HCT116 (cell line): ENCODE results near the gene PRMT9. TPM values are rescaled to one million over a fixed set of nuclear protein-coding genes. Genes with fewer than 3 reads are reported as not detected.

Experiments
- ATAC-seq: fragments of 200-7000 bp; cut with Tn5 transposase; 2 replicates; pipeline ENCODE4 v1.9.1; 2020; ENCODE audit warnings: mild to moderate bottlenecking, moderate library complexity
- BruUV-seq: library from RNA; stranded (reverse); fragments of 400-500 nt; replicated peaks from 2 replicates; lab custom pipeline; 2021; lab: Mats Ljungman, UMichigan
- CTCF ChIA-PET: fragments of 300-600 bp; sonication (Branson Sonifier 250); formaldehyde crosslinking; loops from one replicate; lab custom pipeline; 2021; ENCODE audit warnings: antibody characterized with exemption; lab: Charles Lee
- POLR2A ChIA-PET: fragments of 300-600, 350-600 bp; sonication (Branson Sonifier 250); formaldehyde crosslinking; loops from one replicate; lab custom pipeline; 2021; ENCODE audit warnings: antibody characterized with exemption; lab: Charles Lee
- RAD21 ChIA-PET, 2 experiments: fragments of 300-600 bp; sonication (Branson Sonifier 250); formaldehyde crosslinking; loops; one replicate each; lab custom pipeline; 2023; ENCODE audit warnings: low total read pairs in 2 of 2; ENCODE audit not compliant: uncharacterized antibody in 2 of 2, unreplicated experiment in 2 of 2, low non-redundant PET in 1 of 2; lab: Charles Lee
- DNase-seq: peaks from one replicate; pipeline ENCODE4 v3.0.0-alpha.2; 2010; ENCODE audit warnings: low read depth, low spot score
- H2AFZ ChIP-seq: fragments of 200-600 bp; shearing (Covaris generic), sonication (generic); 2 replicates; pipeline ENCODE4 v1.6.1; 2017; ENCODE audit warnings: low read depth, mixed run types, mixed read lengths, antibody characterized with exemption, low read length; ENCODE audit not compliant: poor library complexity, severe bottlenecking
- H3K27ac ChIP-seq: 2 replicates; pipeline ENCODE4 v1.5.1; 2012; ENCODE audit warnings: low read depth, low read length
- H3K27me3 ChIP-seq: fragments of 200-600 bp; sonication (generic); 2 replicates; pipeline ENCODE4 v1.6.1; 2016; ENCODE audit warnings: mixed run types, low read length, mixed read lengths; ENCODE audit not compliant: insufficient read depth
- H3K36me3 ChIP-seq, 2 experiments: fragments of 200-500 bp in 1 of 2; fragments of 200-600 bp in 1 of 2; sonication (Bioruptor generic) in 1 of 2; sonication (generic) in 1 of 2; 2 replicates each; pipeline versions ENCODE4 v1.5.1 to v1.6.1; 2014 to 2016; ENCODE audit warnings: low read length in 2 of 2, inconsistent platforms in 1 of 2, mixed read lengths in 1 of 2, mixed run types in 1 of 2; ENCODE audit not compliant: insufficient read depth in 2 of 2, control insufficient read depth in 1 of 2
- H3K4me1 ChIP-seq, 2 experiments: fragments of 200-600 bp in 1 of 2; sonication (generic) in 1 of 2; 2 replicates each; pipeline versions ENCODE4 v1.5.1 to v1.6.1; 2012 to 2017; ENCODE audit warnings: low read length in 2 of 2, inconsistent platforms in 1 of 2, mild to moderate bottlenecking in 1 of 2, mixed read lengths in 1 of 2, mixed run types in 1 of 2, moderate library complexity in 1 of 2; ENCODE audit not compliant: insufficient read depth in 2 of 2, control insufficient read depth in 1 of 2
- H3K4me2 ChIP-seq: fragments of 200-600 bp; sonication (generic); 2 replicates; pipeline ENCODE4 v1.6.1; 2017; ENCODE audit warnings: mixed run types, low read length, mixed read lengths
- H3K4me3 ChIP-seq, 2 experiments: fragments of 200-600 bp in 1 of 2; sonication (generic) in 1 of 2; replicated peaks in 1 of 2; 2 replicates each; pipeline ENCODE4 v1.5.1; 2011 to 2016; ENCODE audit warnings: low read length in 2 of 2, control low read depth in 1 of 2, low read depth in 1 of 2, mild to moderate bottlenecking in 1 of 2, mixed read lengths in 1 of 2, mixed run types in 1 of 2
- H3K79me2 ChIP-seq: fragments of 200-600 bp; sonication (generic); 2 replicates; pipeline ENCODE4 v1.6.1; 2017; ENCODE audit warnings: mild to moderate bottlenecking, mixed run types, low read length, moderate library complexity, mixed read lengths; ENCODE audit not compliant: insufficient read depth
- H3K9ac ChIP-seq: fragments of 200-600 bp; sonication (generic); 2 replicates; pipeline ENCODE4 v1.6.1; 2016; ENCODE audit warnings: low read length, mixed read lengths
- H3K9me2 ChIP-seq: fragments of 200-600 bp; sonication (generic), shearing (Covaris generic); 2 replicates; pipeline ENCODE4 v1.6.1; 2017; ENCODE audit warnings: mixed run types, mild to moderate bottlenecking, moderate library complexity; ENCODE audit not compliant: insufficient read depth
- H3K9me3 ChIP-seq, 2 experiments: fragments of 200-500 bp in 1 of 2; fragments of 200-600 bp in 1 of 2; sonication (Bioruptor generic) in 1 of 2; sonication (generic) in 1 of 2; 2 replicates each; pipeline ENCODE4 v1.6.1; 2014 to 2017; ENCODE audit warnings: low read length in 2 of 2, mixed read lengths in 2 of 2, inconsistent platforms in 1 of 2, low read depth in 1 of 2, mild to moderate bottlenecking in 1 of 2, mixed run types in 1 of 2, moderate library complexity in 1 of 2; ENCODE audit not compliant: control insufficient read depth in 1 of 2, insufficient read depth in 1 of 2
- H4K20me1 ChIP-seq: fragments of 200-600 bp; sonication (generic), shearing (Covaris generic); 2 replicates; pipeline ENCODE4 v1.6.1; 2017; ENCODE audit warnings: mixed run types, mild to moderate bottlenecking, moderate library complexity; ENCODE audit not compliant: insufficient read depth
- CBX3 ChIP-seq: IDR thresholded peaks from 2 replicates; pipeline ENCODE4 v1.6.1; 2012; ENCODE audit warnings: low read depth
- CEBPB ChIP-seq: IDR thresholded peaks from 2 replicates; pipeline ENCODE4 v1.6.1; 2012; ENCODE audit warnings: low read depth
- ELF1 ChIP-seq: IDR thresholded peaks from 2 replicates; pipeline ENCODE4 v1.6.1; 2012; ENCODE audit warnings: low read depth, borderline replicate concordance
- EZH2 ChIP-seq: fragments of 200-600 bp; sonication (generic); IDR thresholded peaks from 2 replicates; pipeline ENCODE4 v1.6.1; 2017; ENCODE audit warnings: antibody characterized with exemption, mixed run types
- EZH2phosphoT487 ChIP-seq: fragments of 200-600 bp; IDR thresholded peaks from 2 replicates; pipeline ENCODE4 v1.6.1; 2018; ENCODE audit warnings: antibody characterized with exemption, borderline replicate concordance
- FOSL1 ChIP-seq: IDR thresholded peaks from 2 replicates; pipeline ENCODE4 v1.6.1; 2012; ENCODE audit warnings: low read depth
- JUND ChIP-seq: IDR thresholded peaks from 2 replicates; pipeline ENCODE4 v1.6.1; 2012
- POLR2AphosphoS5 ChIP-seq: IDR thresholded peaks from 2 replicates; pipeline ENCODE4 v1.6.1; 2011; ENCODE audit warnings: mild to moderate bottlenecking, low read depth, low read length, moderate library complexity
- SIN3A ChIP-seq: IDR thresholded peaks from 2 replicates; pipeline ENCODE4 v1.6.1; 2012; ENCODE audit warnings: low read depth
- SP1 ChIP-seq: IDR thresholded peaks from 2 replicates; pipeline ENCODE4 v1.6.1; 2012; ENCODE audit warnings: low read depth
- SRF ChIP-seq: IDR thresholded peaks from 2 replicates; pipeline ENCODE4 v1.6.1; 2012; ENCODE audit warnings: low read depth
- TCF7L2 ChIP-seq: IDR thresholded peaks from 2 replicates; pipeline ENCODE4 v1.7.0; 2011; ENCODE audit warnings: borderline replicate concordance, inconsistent platforms; ENCODE audit not compliant: insufficient read depth, insufficient read length; ENCODE audit errors: extremely low read depth
- YY1 ChIP-seq: IDR thresholded peaks from 2 replicates; pipeline ENCODE4 v1.6.1; 2011; ENCODE audit warnings: low read length, low read depth, moderate library complexity, mild to moderate bottlenecking; ENCODE audit not compliant: insufficient replicate concordance; ENCODE audit errors: extremely low read depth
- ZFX ChIP-seq: fragments of 450-650 bp; IDR thresholded peaks from 2 replicates; pipeline ENCODE4 v1.6.1; 2017
- intact Hi-C: fragments of 100-400 bp; cut with micrococcal nuclease; formaldehyde crosslinking; loops from 2 replicates; pipeline ENCODE4 v1.10.0; 2022
- total RNA-seq: library from RNA; stranded (reverse); gene quantifications from one replicate; pipeline ENCODE4 v1.2.1, GENCODE V29; 2021; ENCODE audit not compliant: unreplicated experiment
- TF ChIP-seq, protein P1 (sequence below): IDR thresholded peaks from 2 replicates; pipeline ENCODE4 v1.6.1; 2012; ENCODE audit warnings: low read depth
- TF ChIP-seq, protein P2 (sequence below): IDR thresholded peaks from 2 replicates; pipeline ENCODE4 v1.6.1; 2012
- TF ChIP-seq, protein P3 (sequence below): IDR thresholded peaks from 2 replicates; pipeline ENCODE4 v1.6.1; 2012

PRMT9 gene
- total RNA-seq, 1 experiment from 2014 or later = 5.8 TPM

DNA sequence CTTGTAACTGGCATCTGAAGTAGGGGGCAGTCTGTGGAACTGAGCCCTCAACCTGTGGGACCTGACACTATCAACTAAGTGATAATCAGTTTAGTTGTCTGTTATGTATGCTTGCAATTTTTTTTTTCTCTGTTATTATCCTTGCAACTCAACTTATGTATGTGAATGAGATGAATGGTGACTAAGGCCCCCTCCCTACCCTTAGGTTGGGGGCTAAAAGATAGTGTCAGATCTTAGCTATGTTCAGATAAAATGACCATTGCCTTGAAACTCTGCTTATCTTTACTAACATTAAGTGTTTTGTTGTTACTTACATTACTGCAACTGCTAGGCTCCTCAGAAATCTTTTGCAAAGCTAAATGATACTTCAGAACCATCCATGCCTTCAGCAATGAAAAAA is 35.3 kb downstream of the PRMT9 start:
- no peaks in the 10 kb centered on the region for H3K27me3 ChIP-seq
- RAD21 ChIA-PET = interaction anchor here in 1 of 2 experiments (0.7 kb wide), 1 partner anchor 26 kb away, joined by 6 read pairs; no protein-coding TSS in a partner anchor
- H2AFZ ChIP-seq = no peak overlapping the region
- H3K4me2 ChIP-seq = no peak overlapping the region
- no peak overlapping the region for H3K4me3 ChIP-seq
- no peak for ATAC-seq
- peaks cover 0 to 2% of the 10 kb centered on the region in 2 experiments; a peak in 2 of 4 replicates for H3K36me3 ChIP-seq
- no peaks in the 10 kb centered on the region for H4K20me1 ChIP-seq
- intact Hi-C loops = no loop called here
- no TSS peak for BruUV-seq
- no peak overlapping the region for H3K27ac ChIP-seq
- POLR2A ChIA-PET = no interaction called here
- no peaks in the 10 kb centered on the region for H3K9me3 ChIP-seq
- CTCF ChIA-PET = no interaction called here
- no peak for DNase-seq
- H3K9me2 ChIP-seq = no peaks in the 10 kb centered on the region
- TF ChIP-seq SIN3A = no peak
- no peak overlapping the region for H3K9ac ChIP-seq
- H3K79me2 ChIP-seq = peaks cover 50% of the 10 kb centered on the region
- peaks cover 0 to 5% of the 10 kb centered on the region in 2 experiments; a peak in 1 of 4 replicates for H3K4me1 ChIP-seq

DNA sequence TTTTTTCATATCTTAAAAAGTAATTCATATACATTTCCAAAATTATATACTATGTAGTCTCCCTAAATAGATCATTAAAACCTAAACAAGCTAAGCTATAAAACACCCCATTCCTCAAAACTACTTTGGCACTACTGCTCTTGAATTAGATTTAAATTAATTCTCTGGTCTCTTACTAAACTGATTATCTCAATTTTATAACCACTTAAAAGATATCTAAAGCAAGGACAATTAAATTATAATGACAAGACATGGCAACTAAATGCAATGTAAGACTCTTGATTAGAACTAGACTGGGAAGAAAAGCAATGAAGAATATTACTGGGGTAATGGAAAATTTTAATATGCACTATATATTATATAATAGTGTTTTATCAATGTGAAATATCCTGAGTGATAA is 38.9 kb downstream of the PRMT9 start:
- no peak overlapping the region for H3K4me2 ChIP-seq
- no peaks in the 10 kb centered on the region for H3K27me3 ChIP-seq
- H3K36me3 ChIP-seq = no peaks in the 10 kb centered on the region
- no peak for ATAC-seq
- H3K9me2 ChIP-seq = no peaks in the 10 kb centered on the region
- no peak overlapping the region for H2AFZ ChIP-seq
- no peak overlapping the region for H3K27ac ChIP-seq
- H4K20me1 ChIP-seq = no peaks in the 10 kb centered on the region
- POLR2A ChIA-PET = no interaction called here
- CTCF ChIA-PET = interaction anchor here (3.1 kb wide), 1 partner anchor 222 kb away, joined by 10 read pairs; no protein-coding TSS in a partner anchor
- no peak overlapping the region for H3K4me3 ChIP-seq
- no peaks in the 10 kb centered on the region for H3K9me3 ChIP-seq
- no TSS peak for BruUV-seq
- RAD21 ChIA-PET = no interaction called here
- H3K9ac ChIP-seq = no peak overlapping the region
- H3K4me1 ChIP-seq = peaks cover 0 to 5% of the 10 kb centered on the region in 2 experiments; a peak in 1 of 4 replicates
- peaks cover 40% of the 10 kb centered on the region; the same call in 1 of the 2 replicates for H3K79me2 ChIP-seq
- intact Hi-C loops = no loop called here
- DNase-seq = no peak
- TF ChIP-seq YY1 = no peak
- TF ChIP-seq, protein P1, sequence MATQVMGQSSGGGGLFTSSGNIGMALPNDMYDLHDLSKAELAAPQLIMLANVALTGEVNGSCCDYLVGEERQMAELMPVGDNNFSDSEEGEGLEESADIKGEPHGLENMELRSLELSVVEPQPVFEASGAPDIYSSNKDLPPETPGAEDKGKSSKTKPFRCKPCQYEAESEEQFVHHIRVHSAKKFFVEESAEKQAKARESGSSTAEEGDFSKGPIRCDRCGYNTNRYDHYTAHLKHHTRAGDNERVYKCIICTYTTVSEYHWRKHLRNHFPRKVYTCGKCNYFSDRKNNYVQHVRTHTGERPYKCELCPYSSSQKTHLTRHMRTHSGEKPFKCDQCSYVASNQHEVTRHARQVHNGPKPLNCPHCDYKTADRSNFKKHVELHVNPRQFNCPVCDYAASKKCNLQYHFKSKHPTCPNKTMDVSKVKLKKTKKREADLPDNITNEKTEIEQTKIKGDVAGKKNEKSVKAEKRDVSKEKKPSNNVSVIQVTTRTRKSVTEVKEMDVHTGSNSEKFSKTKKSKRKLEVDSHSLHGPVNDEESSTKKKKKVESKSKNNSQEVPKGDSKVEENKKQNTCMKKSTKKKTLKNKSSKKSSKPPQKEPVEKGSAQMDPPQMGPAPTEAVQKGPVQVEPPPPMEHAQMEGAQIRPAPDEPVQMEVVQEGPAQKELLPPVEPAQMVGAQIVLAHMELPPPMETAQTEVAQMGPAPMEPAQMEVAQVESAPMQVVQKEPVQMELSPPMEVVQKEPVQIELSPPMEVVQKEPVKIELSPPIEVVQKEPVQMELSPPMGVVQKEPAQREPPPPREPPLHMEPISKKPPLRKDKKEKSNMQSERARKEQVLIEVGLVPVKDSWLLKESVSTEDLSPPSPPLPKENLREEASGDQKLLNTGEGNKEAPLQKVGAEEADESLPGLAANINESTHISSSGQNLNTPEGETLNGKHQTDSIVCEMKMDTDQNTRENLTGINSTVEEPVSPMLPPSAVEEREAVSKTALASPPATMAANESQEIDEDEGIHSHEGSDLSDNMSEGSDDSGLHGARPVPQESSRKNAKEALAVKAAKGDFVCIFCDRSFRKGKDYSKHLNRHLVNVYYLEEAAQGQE = no peak
- no peak for TF ChIP-seq TCF7L2
- TF ChIP-seq, protein P2, sequence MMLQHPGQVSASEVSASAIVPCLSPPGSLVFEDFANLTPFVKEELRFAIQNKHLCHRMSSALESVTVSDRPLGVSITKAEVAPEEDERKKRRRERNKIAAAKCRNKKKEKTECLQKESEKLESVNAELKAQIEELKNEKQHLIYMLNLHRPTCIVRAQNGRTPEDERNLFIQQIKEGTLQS = no peak
- TF ChIP-seq CBX3 = no peak
- TF ChIP-seq JUND = no peak
- TF ChIP-seq EZH2phosphoT487 = no peak
- no peak for TF ChIP-seq CEBPB
- TF ChIP-seq POLR2AphosphoS5 = no peak
- TF ChIP-seq EZH2 = no peak
- no peak for TF ChIP-seq ELF1
- no peak for TF ChIP-seq SP1
- TF ChIP-seq FOSL1 = no peak
- no peak for TF ChIP-seq SIN3A
- no peak for TF ChIP-seq SRF
- TF ChIP-seq, protein P3, sequence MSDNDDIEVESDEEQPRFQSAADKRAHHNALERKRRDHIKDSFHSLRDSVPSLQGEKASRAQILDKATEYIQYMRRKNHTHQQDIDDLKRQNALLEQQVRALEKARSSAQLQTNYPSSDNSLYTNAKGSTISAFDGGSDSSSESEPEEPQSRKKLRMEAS = no peak
- no peak for TF ChIP-seq ZFX
